ENCODE data around the gene MBP.
"Not testable (repeated sequence)": the region's sequence is repeated elsewhere in the genome, so short reads cannot be mapped to it uniquely, and the experiment has no call there.

Gene MBP

GRCh38 chr18:76970770-76971559 is 161.6 kb downstream of the MBP start:
- DNase-seq, result peak; percentile 71 to 86 (median 83)

- peak in 3 of 4 experiments; percentile 24 to 61 (median 51) for DNase-seq
Observed at GRCh38 chr18:76967721-76968472, 164.7 kb downstream of the MBP start.

- not testable (repeated sequence) for DNase-seq
Observed at GRCh38 chr18:76967299-76967698, 165.3 kb downstream of the MBP start.

GRCh38 chr18:76965555-76966151 is 166.9 kb downstream of the MBP start:
- not testable (repeated sequence) for DNase-seq

- no peak for DNase-seq
Observed at GRCh38 chr18:76963936-76964335, 168.6 kb downstream of the MBP start.

GRCh38 chr18:76962851-76963250 is 169.7 kb downstream of the MBP start:
- no peak for DNase-seq

- no peak for DNase-seq
Observed at GRCh38 chr18:76960528-76961035, 172.0 kb downstream of the MBP start.

GRCh38 chr18:76959605-76960004 is 173.0 kb downstream of the MBP start:
- no peak for DNase-seq

GRCh38 chr18:76958692-76959341 is 173.8 kb downstream of the MBP start:
- no peak for DNase-seq

- no peak for DNase-seq
Observed at GRCh38 chr18:76957384-76958355, 174.9 kb downstream of the MBP start.

GRCh38 chr18:76956648-76957047 is 175.9 kb downstream of the MBP start:
- no peak for DNase-seq

GRCh38 chr18:76955524-76956170 is 176.9 kb downstream of the MBP start:
- DNase-seq, result no peak

GRCh38 chr18:76953583-76954233 is 178.9 kb downstream of the MBP start:
- DNase-seq, result peak in 1 of 4 experiments; percentile 10

- DNase-seq, result no peak
Observed at GRCh38 chr18:76953156-76953555, 179.4 kb downstream of the MBP start.

GRCh38 chr18:76952747-76953146 is 179.8 kb downstream of the MBP start:
- DNase-seq, result no peak

GRCh38 chr18:76951456-76952247 is 180.9 kb downstream of the MBP start:
- DNase-seq, result no peak

GRCh38 chr18:76948345-76948744 is 184.2 kb downstream of the MBP start:
- no peak for DNase-seq

GRCh38 chr18:76944346-76944745 is 188.2 kb downstream of the MBP start:
- not testable (repeated sequence) for DNase-seq

- peak; percentile 64 to 77 (median 74) for DNase-seq
Observed at GRCh38 chr18:76943542-76944339, 188.8 kb downstream of the MBP start.
